H9 (cell line): ENCODE data around the gene HOXC13. TPM values are rescaled to one million over a fixed set of nuclear protein-coding genes. Genes with fewer than 3 reads are reported as not detected.

Experiments used
- DNase-seq: peaks from one replicate; pipeline ENCODE4 v3.0.0-alpha.2; 2017
- H2AFZ ChIP-seq: one replicate; pipeline ENCODE4 v1.6.1; 2013; ENCODE audit warnings: mild to moderate bottlenecking, low read length, control low read depth, moderate library complexity
- H2AK5ac ChIP-seq: 2 replicates; pipeline ENCODE4 v1.6.1; 2013; ENCODE audit warnings: low read length, control low read depth, mixed read lengths; ENCODE audit not compliant: insufficient read length
- H2BK120ac ChIP-seq: one replicate; pipeline ENCODE4 v1.6.1; 2013; ENCODE audit warnings: low read depth, mild to moderate bottlenecking, low read length, control low read depth, inconsistent platforms; ENCODE audit not compliant: poor library complexity, severe bottlenecking
- H2BK12ac ChIP-seq: 2 replicates; pipeline ENCODE4 v1.6.1; 2013; ENCODE audit warnings: low read length, control low read depth, mixed read lengths, low read depth; ENCODE audit not compliant: insufficient read length
- H2BK15ac ChIP-seq: 2 replicates; pipeline ENCODE4 v1.6.1; 2013; ENCODE audit warnings: low read depth, low read length, control low read depth
- H2BK20ac ChIP-seq: one replicate; pipeline ENCODE4 v1.6.1; 2013; ENCODE audit warnings: low read depth, mild to moderate bottlenecking, low read length, control low read depth, inconsistent platforms; ENCODE audit not compliant: poor library complexity, severe bottlenecking
- H2BK5ac ChIP-seq: 2 replicates; pipeline ENCODE4 v1.6.1; 2013; ENCODE audit warnings: low read length, control low read depth, mixed read lengths; ENCODE audit not compliant: insufficient read length
- H3K14ac ChIP-seq: 2 replicates; pipeline ENCODE4 v1.6.1; 2013; ENCODE audit warnings: low read length, control low read depth; ENCODE audit not compliant: insufficient read depth
- H3K18ac ChIP-seq: 2 replicates; pipeline ENCODE4 v1.6.1; 2013; ENCODE audit warnings: low read depth, mild to moderate bottlenecking, mixed read lengths, low read length, control low read depth; ENCODE audit not compliant: insufficient read length
- H3K23ac ChIP-seq: 2 replicates; pipeline ENCODE4 v1.6.1; 2013; ENCODE audit warnings: low read length, control low read depth, mixed read lengths, low read depth; ENCODE audit not compliant: insufficient read length
- H3K23me2 ChIP-seq: 2 replicates; pipeline ENCODE4 v1.6.1; 2013; ENCODE audit warnings: low read depth, mild to moderate bottlenecking, mixed read lengths, low read length, control low read depth; ENCODE audit not compliant: insufficient read length, poor library complexity, severe bottlenecking
- H3K27ac ChIP-seq: 2 replicates; pipeline ENCODE4 v1.5.1; 2013; ENCODE audit warnings: low read length, control low read depth, mixed read lengths, low read depth; ENCODE audit not compliant: insufficient read length
- H3K27me3 ChIP-seq: 2 replicates; pipeline ENCODE4 v1.6.1; 2013; ENCODE audit warnings: low read length, control low read depth, inconsistent platforms; ENCODE audit not compliant: insufficient read depth
- H3K4ac ChIP-seq: 2 replicates; pipeline ENCODE4 v1.6.1; 2013; ENCODE audit warnings: low read depth, mild to moderate bottlenecking, control low read depth, inconsistent platforms, low read length, moderate library complexity
- H3K4me1 ChIP-seq: 2 replicates; pipeline ENCODE4 v1.6.1; 2013; ENCODE audit warnings: low read length, control low read depth, inconsistent platforms; ENCODE audit not compliant: insufficient read depth
- H3K4me2 ChIP-seq: 2 replicates; pipeline ENCODE4 v1.6.1; 2013; ENCODE audit warnings: low read length, control low read depth, mixed read lengths; ENCODE audit not compliant: insufficient read length, insufficient read depth
- H3K56ac ChIP-seq: 2 replicates; pipeline ENCODE4 v1.6.1; 2013; ENCODE audit warnings: low read depth, mild to moderate bottlenecking, mixed read lengths, low read length, control low read depth; ENCODE audit not compliant: insufficient read length
- H3K79me1 ChIP-seq: 2 replicates; pipeline ENCODE4 v1.6.1; 2013; ENCODE audit warnings: low read depth, mild to moderate bottlenecking, moderate library complexity, low read length, control low read depth, inconsistent platforms; ENCODE audit not compliant: insufficient read depth, poor library complexity, severe bottlenecking
- H3K79me2 ChIP-seq: 2 replicates; pipeline ENCODE4 v1.6.1; 2013; ENCODE audit warnings: low read length, control low read depth, inconsistent platforms; ENCODE audit not compliant: insufficient read depth
- H3K9ac ChIP-seq: 2 replicates; pipeline ENCODE4 v1.6.1; 2013; ENCODE audit warnings: low read length, control low read depth, mixed read lengths; ENCODE audit not compliant: insufficient read length; ENCODE audit errors: extremely low read depth
- H3K9me3 ChIP-seq: one replicate; pipeline ENCODE4 v1.6.1; 2013; ENCODE audit warnings: low read depth, low read length, inconsistent platforms; ENCODE audit not compliant: control insufficient read depth
- H3T11ph ChIP-seq: one replicate; pipeline ENCODE4 v1.6.1; 2013; ENCODE audit warnings: mild to moderate bottlenecking, low read length, control low read depth, inconsistent platforms
- H4K20me1 ChIP-seq: one replicate; pipeline ENCODE4 v1.6.1; 2013; ENCODE audit not compliant: control insufficient read depth, insufficient read length, insufficient read depth
- H4K5ac ChIP-seq: 2 replicates; pipeline ENCODE4 v1.6.1; 2013; ENCODE audit warnings: low read depth, mild to moderate bottlenecking, mixed read lengths, low read length, control low read depth; ENCODE audit not compliant: insufficient read length
- H4K8ac ChIP-seq: replicated peaks from 2 replicates; pipeline ENCODE4 v1.6.1; 2013; ENCODE audit warnings: low read length, control low read depth, mixed read lengths, low read depth; ENCODE audit not compliant: insufficient read length
- H4K91ac ChIP-seq: 2 replicates; pipeline ENCODE4 v1.6.1; 2013; ENCODE audit warnings: low read depth, mild to moderate bottlenecking, moderate library complexity, mixed read lengths, low read length, control low read depth; ENCODE audit not compliant: insufficient read length
- H3K27ac Mint-ChIP-seq, 3 experiments: 2 replicates in 2 of 3; 3 replicates in 1 of 3; pipeline ENCODE4 v1.8.0; 2020 to 2021; ENCODE audit warnings: mixed read lengths in 3 of 3, mild to moderate bottlenecking in 1 of 3, moderate library complexity in 1 of 3
- H3K27me3 Mint-ChIP-seq: 2 replicates; pipeline ENCODE4 v1.8.0; 2021; ENCODE audit warnings: low read depth, mild to moderate bottlenecking, moderate library complexity, mixed read lengths
- H3K36me3 Mint-ChIP-seq, 3 experiments: 2 replicates in 2 of 3; 3 replicates in 1 of 3; pipeline ENCODE4 v1.8.0; 2020 to 2021; ENCODE audit warnings: low read depth in 3 of 3, mixed read lengths in 3 of 3; ENCODE audit not compliant: insufficient read depth in 1 of 3
- H3K4me1 Mint-ChIP-seq, 2 experiments: 2 replicates each; pipeline ENCODE4 v1.8.0; 2020; ENCODE audit warnings: mixed read lengths in 2 of 2
- H3K4me3 Mint-ChIP-seq, 2 experiments: 2 replicates in 1 of 2; 3 replicates in 1 of 2; pipeline ENCODE4 v1.8.0; 2020 to 2021; ENCODE audit warnings: mild to moderate bottlenecking in 2 of 2, mixed read lengths in 2 of 2, moderate library complexity in 1 of 2
- H3K9me3 Mint-ChIP-seq, 2 experiments: 2 replicates in 1 of 2; 3 replicates in 1 of 2; pipeline ENCODE4 v1.8.0; 2020; ENCODE audit warnings: mild to moderate bottlenecking in 2 of 2, mixed read lengths in 2 of 2, moderate library complexity in 1 of 2
- WGBS: extraction: QIAGEN DNeasy Blood & Tissue Kit; methylation state at CpG from one replicate; pipeline ENCODE4 v1.1.7; 2013; ENCODE audit warnings: missing lambda C conversion rate, low lambda C conversion rate, mixed read lengths; ENCODE audit not compliant: insufficient read length; ENCODE audit errors: extremely low coverage; 5-methylcytosine and 5-hydroxymethylcytosine counted together
- total RNA-seq: library from RNA; stranded (reverse); gene quantifications from 2 replicates; pipeline ENCODE4 v1.2.1, GENCODE V29; 2021
- TF ChIP-seq, protein P1 (sequence below): fragments of 200-600 bp; sonication (generic); conservative IDR thresholded peaks from 3 replicates; pipeline ENCODE4 v1.8.0; 2021; ENCODE audit warnings: antibody characterized with exemption, mild to moderate bottlenecking

HOXC13 gene
- total RNA-seq, 1 experiment from 2014 or later = not detected

DNA sequence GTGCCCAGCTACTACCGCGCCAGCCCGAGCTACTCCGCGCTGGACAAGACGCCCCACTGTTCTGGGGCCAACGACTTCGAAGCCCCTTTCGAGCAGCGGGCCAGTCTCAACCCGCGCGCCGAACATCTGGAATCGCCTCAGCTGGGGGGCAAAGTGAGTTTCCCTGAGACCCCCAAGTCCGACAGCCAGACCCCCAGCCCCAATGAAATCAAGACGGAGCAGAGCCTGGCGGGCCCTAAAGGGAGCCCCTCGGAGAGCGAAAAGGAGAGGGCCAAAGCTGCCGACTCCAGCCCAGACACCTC is 47.0 kb downstream of the HOXC13 start:
- Mint-ChIP-seq H3K4me1 (peaks cover 3 to 8% of the 10 kb centered on the region in 2 experiments; a peak in 2 of 4 replicates), H3K4me3 (no peak overlapping the region; a peak in 1 of 5 replicates), H3K36me3 (no peaks in the 10 kb centered on the region; a peak in 2 of 7 replicates), H3K27ac (no peak overlapping the region), H3K27me3 (peaks cover 100% of the 10 kb centered on the region), H3K9me3 (peaks cover 3 to 11% of the 10 kb centered on the region in 2 experiments; a peak in 4 of 5 replicates)
- H2BK5ac ChIP-seq = no peak overlapping the region
- no peak overlapping the region for H3K56ac ChIP-seq
- H3K18ac ChIP-seq = no peak overlapping the region
- no peak overlapping the region for H3K4ac ChIP-seq
- no peaks in the 10 kb centered on the region for H3K23me2 ChIP-seq
- TF ChIP-seq, protein P1, sequence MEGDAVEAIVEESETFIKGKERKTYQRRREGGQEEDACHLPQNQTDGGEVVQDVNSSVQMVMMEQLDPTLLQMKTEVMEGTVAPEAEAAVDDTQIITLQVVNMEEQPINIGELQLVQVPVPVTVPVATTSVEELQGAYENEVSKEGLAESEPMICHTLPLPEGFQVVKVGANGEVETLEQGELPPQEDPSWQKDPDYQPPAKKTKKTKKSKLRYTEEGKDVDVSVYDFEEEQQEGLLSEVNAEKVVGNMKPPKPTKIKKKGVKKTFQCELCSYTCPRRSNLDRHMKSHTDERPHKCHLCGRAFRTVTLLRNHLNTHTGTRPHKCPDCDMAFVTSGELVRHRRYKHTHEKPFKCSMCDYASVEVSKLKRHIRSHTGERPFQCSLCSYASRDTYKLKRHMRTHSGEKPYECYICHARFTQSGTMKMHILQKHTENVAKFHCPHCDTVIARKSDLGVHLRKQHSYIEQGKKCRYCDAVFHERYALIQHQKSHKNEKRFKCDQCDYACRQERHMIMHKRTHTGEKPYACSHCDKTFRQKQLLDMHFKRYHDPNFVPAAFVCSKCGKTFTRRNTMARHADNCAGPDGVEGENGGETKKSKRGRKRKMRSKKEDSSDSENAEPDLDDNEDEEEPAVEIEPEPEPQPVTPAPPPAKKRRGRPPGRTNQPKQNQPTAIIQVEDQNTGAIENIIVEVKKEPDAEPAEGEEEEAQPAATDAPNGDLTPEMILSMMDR = no peak
- no peak overlapping the region for H3K27ac ChIP-seq
- H2AK5ac ChIP-seq = no peak overlapping the region
- no peaks in the 10 kb centered on the region for H3K79me1 ChIP-seq
- H3K23ac ChIP-seq = no peak overlapping the region
- H3K9me3 ChIP-seq = no peaks in the 10 kb centered on the region
- no peaks in the 10 kb centered on the region for H3K79me2 ChIP-seq
- H3K4me2 ChIP-seq = no peak overlapping the region
- no peak overlapping the region for H4K5ac ChIP-seq
- no peak overlapping the region for H2BK120ac ChIP-seq
- peaks cover 96% of the 10 kb centered on the region for H3K27me3 ChIP-seq
- H2BK15ac ChIP-seq = no peak overlapping the region
- no peaks in the 10 kb centered on the region for H3K4me1 ChIP-seq
- no peak overlapping the region for H2BK20ac ChIP-seq
- H3K14ac ChIP-seq = no peak overlapping the region
- H2BK12ac ChIP-seq = no peak overlapping the region
- no peaks in the 10 kb centered on the region for H4K20me1 ChIP-seq
- H4K8ac ChIP-seq = no peak overlapping the region
- no peak overlapping the region for H2AFZ ChIP-seq
- no peak for DNase-seq
- H3K9ac ChIP-seq = no peak overlapping the region
- H4K91ac ChIP-seq = no peak overlapping the region
- H3T11ph ChIP-seq = no peak overlapping the region
- WGBS = no CpG with 5 or more reads among the region's 21 CpGs
